GM21723 (cell line): ENCODE measurements around the gene SCGB2B2.
"Not testable (repeated sequence)": the region's sequence is repeated elsewhere in the genome, so short reads cannot be mapped to it uniquely, and the experiment has no call there.

Experiments used
- ATAC-seq: cut with Tn5 transposase; IDR thresholded peaks from one replicate; pipeline ENCODE4 v1.9.1; 2021; ENCODE audit warnings: mild to moderate bottlenecking, moderate library complexity; ENCODE audit not compliant: unreplicated experiment

Gene SCGB2B2, protein sequence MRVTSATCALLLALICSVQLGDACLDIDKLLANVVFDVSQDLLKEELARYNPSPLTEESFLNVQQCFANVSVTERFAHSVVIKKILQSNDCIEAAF

DNA sequence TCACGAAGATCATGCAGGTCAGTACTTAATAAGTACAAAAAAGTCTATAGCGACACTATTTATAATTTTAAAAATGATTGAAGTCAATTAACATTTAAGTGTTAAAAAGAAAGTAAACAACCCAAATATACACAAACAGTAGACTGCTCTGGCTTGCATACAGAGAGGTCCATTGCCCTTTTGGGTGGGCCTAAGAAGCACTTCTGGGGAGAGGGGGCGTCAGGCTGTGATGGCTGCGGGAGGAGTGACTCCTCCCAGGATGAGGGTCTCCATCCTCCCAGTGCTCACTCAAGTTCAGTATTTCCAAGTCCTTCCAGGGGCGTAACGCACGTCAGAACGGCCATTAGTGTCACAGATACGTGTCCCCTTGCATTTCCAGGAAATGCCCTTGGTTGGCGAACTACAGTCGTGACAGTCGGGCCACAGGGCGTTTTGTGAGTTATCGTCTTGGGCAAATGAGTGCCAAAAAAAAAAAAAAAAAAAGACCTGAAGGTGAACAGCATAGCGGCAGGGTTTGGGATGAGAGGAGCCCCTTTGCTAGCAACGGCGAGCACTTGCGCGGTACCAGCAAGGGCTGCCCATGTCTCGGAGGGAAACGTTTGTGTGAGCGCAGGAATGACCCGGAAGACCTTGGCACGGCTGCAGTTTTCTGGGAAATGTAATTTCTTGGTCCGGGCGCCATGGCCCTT lies at the start of gene SCGB2B2:
Gene SCGB2B2 (minus strand): TSS at position 463 of the 689 bp plus-strand sequence. CDS start 82,596 bp downstream, outside the sequence.
- ATAC-seq, result peak; percentile 57

DNA sequence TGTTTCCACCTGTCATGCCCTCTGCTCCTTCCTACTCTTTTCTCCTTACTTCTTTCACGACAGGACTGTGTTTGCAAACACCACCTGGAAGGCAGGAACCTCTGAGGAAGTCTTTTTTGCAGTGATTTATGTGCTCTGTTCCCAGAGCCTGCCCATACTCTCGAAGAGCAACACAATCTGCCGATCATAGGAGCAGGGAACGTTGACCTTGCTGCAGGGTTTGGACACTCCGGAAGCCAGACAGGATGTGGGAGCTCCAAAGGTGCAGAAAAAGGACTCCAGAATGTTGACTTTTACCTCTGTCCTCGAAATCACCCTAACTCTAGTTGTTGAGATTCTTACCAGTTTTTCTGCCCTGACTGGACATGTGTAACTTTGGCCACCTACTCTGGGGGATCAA lies 48.4 kb upstream of the SCGB2B2 start:
- no peak for ATAC-seq

DNA sequence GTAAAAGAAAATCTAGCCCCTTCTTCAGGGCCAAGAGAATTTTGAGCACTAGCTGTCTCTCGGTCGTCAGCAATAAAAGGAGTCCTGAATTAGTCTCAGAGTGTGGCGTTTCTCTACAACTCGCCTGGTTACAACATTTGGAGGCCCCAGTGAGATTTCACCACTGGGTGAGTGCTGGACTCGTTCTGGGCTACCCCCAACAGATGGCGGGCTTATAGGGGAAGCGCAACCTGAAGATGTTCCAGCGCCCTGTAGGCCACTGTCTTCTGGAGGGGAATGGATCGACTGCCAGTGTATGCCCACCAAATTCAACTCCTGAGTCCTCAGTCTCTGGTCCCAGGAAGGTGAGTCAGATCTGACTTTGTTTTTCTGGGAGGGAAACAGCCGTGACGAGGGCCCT lies 45.4 kb upstream of the SCGB2B2 start:
- no peak for ATAC-seq

DNA sequence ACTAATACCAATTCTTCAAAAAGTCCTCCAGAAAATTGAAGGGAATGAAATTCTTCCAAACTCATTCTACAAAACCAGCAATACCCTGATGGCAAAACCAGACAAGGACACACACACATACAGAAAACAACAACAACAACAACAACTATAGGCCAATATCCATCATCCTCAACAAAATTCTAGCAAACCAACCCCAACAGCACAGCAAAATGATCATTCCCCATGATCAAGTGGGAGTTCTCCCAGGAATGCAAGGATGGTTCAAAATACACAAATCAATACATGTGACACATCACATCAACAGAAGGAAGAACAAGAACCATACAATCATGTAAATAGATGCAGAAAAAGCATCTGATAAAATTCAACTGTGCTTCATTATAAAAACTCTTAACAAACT lies 38.4 kb upstream of the SCGB2B2 start:
- ATAC-seq, result no peak

DNA sequence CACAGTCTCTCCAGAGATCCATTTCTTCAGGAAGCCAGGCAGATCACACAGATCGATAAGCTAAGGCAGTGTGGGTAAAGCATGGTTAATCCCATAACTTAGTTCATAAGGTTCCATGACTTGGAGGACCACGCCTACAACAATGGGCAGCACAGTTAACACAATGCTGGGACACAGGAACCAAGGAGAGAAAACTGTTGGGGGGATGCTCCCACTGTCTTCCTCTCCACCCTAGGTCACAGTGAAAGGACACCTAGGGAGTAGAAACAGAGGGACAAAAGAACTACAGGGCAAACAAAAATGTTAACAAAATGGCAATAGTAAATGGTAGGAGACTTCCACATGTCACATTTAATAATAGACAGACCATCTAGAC lies 36.3 kb upstream of the SCGB2B2 start:
- ATAC-seq, result no peak

DNA sequence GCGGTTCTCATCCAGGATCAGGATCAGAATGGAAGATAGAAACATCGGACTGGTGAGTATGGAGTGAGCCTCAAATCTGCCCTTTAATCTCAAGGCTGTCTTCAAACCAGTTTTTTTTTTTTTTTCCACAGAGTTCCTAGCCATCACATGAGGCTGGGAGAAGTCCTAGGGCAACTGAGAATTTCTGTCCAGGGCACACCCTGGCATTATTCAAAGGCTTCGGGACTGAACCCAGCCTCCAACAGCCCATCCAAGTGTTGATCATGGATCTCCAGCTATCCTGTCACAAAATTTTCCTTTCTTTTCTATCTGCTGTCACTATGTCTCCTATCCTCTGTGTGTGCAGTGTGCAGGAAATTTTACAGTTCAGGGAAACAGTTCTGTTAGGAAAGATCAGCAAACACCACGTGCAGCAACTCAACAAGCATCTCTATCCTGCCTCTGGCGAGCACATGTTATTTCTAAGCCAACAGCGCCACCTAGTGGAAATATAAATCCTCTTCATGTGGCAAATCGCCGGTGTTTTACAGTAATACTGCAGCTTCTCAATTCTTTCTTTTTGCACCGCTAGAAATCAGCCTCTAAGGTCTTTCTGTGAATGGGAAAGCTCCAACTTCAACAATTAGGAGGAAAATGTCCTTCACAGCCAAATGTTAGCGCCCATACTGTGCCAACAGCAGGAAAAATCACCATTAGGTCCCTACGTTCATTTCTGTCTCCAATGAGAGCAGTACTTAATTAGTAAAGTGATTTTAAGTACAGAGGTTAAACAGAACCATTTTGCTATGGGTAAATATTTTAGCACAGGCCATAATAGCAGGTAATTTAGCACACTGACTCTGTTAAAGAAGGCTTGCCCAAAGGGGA lies 35.7 kb upstream of the SCGB2B2 start:
- no peak for ATAC-seq

DNA sequence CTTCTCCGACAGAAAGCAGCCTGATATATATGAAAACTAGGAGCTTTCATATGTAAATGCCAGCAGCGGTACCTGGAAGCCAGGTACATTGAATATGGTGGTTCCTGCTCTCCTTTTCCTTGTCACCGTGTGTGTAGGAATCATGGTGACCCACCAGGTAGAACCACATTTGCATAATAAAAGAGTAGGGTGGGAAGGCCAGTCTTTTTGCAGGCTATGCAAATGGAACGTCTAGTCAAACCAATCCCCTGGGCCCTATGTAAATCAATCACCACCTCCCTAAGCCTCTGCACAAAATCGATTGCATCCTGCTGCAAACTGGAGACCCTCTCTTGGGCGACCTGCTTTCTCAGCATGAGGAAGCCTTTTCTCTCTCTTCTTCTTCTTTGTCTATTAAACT lies 34.9 kb upstream of the SCGB2B2 start:
- no peak for ATAC-seq

DNA sequence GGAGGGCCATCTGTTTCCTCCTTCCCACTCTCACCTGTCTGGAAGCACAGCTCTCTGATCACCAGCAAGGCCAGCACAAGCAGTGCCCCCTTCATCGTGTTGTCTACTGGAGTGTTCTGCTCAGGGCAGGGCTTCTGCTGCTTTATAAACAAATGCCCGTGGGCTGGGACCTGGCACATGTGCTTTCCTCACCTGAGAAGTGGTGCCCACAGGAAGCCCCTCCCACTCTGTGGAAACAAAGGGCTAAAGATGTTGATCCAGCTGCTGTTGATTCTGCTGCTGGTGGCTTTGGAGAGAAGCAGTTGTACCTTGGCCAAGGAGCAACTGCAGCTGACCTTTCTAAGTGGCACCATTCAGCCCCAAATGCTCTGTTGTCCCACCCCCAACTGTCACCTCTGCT lies 30.7 kb upstream of the SCGB2B2 start:
- ATAC-seq, result no peak

DNA sequence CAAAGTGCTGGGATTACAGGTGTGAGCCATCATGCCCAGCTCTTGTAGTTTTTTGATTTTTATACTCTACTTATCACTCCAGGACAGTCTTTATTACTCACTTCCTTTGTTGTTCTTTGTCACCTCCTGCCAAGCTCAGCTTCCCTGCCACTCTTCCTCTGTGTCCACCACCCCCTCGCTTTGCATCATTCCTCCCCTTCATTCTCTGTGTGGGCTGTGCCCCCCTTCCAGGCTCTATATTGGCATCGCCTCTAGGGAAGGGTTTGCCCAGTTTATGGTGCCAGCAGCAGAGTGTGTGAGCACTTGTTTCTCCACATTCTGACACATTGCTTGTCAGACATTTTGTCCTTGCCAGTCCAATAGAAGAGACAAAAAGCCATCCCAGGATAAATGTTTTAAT lies 15.6 kb upstream of the SCGB2B2 start:
- no peak for ATAC-seq

DNA sequence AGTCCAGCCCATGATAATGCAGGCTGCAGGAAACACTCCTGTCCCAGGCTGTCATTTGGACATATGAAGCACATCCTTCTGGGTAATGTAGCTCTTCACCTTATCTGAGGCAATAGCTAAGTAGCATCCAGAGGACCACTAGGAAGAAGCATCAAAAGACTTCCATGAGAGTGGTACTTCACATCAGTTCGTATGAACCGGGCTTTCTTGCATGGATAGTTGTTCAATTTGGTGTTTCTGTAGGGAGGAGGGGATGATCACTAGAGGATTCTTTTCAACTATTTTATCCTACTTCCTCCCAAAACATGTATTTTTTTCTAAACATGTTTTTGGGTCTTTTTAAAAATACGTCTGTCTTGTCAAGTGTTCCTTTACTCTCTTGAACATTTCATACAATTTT lies 13.4 kb upstream of the SCGB2B2 start:
- no peak for ATAC-seq

DNA sequence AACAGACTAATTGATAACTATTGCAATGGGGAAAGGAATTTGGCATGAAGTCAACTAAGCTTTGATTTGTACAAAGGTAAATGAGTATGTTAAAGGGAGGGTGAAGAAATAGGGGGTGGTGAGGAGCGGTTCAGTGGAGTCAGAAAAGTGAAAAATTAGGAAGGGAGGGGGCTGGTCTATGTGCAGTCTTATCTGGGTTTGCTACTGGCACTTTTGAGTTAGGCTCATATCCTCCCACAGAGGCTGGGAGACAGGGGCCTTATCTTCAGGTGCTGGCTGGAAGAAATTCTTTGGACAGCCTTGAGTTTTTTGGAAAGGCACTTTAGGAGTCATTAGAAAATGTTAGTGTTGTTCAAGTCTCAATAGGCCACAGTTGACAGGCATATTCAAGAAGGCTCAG lies 11.6 kb upstream of the SCGB2B2 start:
- no peak for ATAC-seq

DNA sequence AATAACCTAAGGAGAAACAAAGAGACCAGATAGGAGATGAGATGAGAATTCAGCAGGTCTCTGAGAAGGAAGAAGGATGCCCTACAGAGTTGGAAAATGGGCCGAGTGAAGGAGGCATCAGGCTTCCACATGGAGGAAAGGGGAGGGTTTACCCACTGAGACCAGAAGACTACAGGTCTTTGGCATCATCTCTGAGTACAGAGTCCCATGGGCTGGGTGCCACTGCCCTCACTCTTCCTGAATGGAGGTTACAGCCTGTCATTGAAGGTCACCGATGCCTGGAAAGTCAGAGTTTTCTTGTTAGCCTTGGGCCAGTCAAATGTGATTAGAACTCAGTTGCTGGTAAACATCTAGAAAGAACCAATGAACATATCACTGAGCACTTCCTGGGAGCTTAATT lies 10.4 kb upstream of the SCGB2B2 start:
- ATAC-seq, result no peak

DNA sequence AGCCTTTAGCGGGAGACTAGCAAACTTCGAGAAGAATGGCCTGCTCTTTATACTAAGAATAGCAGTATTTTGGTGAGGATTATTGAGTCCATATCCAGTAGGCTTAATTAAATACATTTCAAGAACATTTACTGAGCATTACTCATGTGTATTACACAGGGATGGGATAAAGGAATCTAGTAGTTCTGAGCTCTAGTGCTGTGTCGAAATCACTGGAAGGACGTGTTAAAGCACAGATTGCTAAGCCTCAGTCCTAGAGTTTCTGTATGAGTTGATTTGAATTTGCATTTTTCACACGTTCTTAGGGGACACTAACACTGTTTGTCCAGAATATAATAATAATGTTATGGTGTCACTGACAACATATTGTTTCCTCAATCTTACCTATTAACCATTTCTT lies 9.5 kb upstream of the SCGB2B2 start:
- ATAC-seq, result no peak

DNA sequence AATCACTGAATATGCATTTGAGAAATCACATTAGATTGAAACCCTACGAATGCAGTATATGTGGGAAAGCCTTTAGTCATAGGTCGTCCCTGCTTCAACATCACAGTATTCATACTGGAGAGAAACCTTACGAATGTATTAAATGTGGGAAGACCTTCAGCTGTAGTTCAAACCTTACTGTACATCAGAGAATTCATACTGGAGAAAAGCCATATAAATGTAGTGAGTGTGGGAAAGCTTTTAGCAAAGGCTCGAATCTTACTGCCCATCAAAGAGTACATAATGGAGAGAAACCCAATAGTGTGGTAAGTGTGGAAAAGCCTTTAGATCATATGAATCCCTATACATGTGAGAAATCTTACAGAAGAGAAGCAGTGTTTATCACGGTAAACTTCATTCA lies 8.3 kb upstream of the SCGB2B2 start:
- ATAC-seq, result not testable (repeated sequence)

DNA sequence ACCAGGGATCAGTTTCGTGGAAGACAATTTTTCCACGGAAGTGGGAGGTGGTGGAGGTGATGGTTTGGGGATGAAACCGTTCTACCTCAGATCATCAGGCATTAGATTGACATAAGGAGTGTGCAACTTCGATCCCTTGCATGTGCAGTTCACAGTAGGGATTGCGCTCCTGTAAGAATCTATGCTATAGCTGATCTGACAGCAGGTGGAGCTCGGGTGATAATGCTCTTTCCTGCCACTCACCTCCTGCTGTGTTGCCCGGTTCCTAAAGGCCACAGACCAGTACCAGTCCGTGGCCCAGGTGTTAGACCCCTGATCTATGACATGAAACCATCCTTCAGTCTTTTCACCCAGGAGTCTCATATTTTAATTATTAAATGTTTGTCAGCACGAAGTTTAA lies 4.5 kb upstream of the SCGB2B2 start:
- no peak for ATAC-seq

DNA sequence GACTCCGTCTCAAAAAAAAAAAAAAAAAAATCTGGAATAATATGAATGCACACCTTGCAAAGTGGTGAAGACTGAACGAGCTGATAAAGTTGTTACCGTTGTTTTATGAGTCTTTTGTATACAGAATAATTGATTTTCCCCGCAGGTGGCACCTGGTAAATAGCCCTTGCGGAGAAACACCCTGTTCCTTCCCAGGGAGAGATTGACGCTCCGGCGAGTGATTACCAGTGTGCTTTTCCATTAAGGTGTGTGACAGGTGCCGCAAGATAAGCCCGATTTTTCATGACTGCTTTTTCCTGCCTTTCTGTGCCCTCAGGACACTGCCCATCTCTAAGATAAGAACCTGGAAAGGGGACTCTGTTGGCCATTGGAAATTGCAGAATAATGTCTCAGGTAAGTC lies 1.5 kb upstream of the SCGB2B2 start:
- ATAC-seq, result no peak

DNA sequence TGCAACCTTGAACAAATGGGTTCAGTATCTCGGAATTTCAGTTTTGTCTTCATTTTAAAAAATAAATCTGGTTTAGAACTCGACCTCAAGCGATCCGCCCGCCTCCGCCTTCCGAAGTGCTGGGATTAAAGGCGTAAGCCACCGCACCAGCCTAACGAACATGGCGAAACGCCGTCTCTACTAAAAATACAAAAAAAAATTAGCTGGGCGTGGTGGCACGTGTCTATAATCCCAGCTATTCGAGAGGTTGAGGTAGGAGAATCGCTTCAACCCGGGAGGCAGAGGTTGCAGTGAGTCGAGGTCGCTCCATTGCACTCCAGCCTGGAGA lies 1.1 kb upstream of the SCGB2B2 start:
- no peak for ATAC-seq

DNA sequence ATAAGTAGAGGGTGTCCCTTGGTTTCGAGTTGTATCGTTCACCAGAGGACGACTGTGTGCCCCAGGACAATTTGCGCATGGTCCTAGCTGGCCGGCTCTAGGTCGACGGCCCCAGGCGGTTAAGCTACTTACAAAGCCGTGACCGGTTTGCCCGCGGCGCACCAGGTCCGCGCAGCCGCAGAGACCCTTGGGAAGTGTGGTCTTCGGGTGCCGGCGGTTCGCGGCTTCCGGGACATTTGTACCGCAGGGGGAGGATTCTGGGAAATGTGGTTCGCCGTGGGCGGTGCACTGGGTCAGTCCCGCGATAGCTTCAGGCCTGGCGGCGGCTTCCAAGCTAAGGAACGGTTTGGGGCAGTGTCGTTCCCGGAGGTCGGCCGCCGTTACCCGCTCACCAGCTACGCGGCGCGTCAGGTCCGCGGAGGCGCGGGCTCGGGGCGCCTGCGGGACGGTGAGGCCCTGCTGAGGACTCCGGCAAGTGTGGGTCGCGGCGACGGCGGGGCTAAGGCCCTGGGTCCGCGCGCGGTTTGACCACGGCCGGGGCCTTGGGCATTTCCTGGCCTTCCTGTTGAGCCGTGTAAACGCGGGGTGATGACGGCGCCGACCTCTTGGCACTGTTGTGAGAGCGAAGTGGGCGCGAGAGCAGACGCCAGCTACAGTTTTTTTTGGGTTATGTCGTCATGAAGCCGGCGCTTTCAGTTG lies 576 bp upstream of the SCGB2B2 start, which contains the start of gene ZNF302:
Gene ZNF302 (plus strand): TSS at position 293 of the 699 bp plus-strand sequence. CDS start 1,127 bp downstream, outside the sequence.
- peak; percentile 86 for ATAC-seq

DNA sequence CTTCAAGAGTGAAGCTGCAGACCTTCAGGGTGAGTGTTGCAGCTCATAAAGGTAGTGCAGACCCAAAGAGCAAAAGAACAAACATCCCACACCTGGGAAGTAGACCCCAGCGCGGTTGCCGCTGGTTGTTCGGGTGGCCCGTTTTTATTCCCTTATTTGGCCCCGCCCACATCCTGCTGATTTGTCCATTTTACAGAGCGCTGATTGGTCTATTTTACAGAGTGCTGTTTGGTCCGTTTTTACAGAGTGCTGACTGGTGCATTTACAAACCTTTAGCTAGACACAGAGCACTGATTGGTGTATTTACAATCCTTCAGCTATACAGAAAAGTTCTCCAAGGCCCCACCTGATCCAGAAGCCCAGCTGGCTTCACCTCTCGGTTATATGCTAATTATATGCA lies 1.0 kb downstream of the SCGB2B2 start:
- no peak for ATAC-seq

DNA sequence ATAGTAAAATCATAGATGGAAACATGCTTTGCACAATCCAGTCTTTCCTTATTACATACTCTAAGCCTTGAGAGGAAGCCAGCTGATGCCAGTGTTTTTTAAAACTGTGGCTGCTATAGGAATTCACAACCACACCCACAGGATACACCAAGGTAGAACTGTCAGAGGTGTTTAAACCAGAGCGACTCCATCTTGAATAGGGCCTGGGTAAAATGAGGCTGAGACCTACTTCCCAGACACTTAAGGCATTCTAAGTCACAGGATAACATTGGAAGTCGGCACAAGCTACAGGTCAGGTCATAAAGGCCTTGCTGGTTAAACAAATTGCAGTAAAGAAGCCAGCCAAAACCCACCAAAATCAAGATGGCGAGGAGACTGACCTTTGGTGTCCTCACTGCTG lies 1.7 kb downstream of the SCGB2B2 start:
- no peak for ATAC-seq

DNA sequence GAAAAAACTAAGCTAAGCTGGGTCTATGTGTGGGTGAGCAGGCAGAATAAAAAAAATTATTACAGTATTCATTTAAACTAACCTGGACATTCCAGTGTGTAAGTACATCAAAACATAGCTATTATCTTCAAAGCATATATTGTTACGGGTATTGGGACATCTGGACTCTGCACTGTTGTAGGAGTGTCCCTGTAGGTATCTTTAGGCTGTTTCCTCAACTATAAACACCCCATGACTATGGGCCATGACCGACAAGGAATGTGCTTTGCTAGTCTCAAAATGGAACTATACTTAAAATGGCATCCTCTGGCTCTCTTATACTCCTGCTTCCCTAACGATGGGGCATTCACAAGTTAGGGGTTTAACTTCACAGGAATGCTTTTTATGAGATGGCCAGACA lies 3.4 kb downstream of the SCGB2B2 start:
- ATAC-seq, result no peak

DNA sequence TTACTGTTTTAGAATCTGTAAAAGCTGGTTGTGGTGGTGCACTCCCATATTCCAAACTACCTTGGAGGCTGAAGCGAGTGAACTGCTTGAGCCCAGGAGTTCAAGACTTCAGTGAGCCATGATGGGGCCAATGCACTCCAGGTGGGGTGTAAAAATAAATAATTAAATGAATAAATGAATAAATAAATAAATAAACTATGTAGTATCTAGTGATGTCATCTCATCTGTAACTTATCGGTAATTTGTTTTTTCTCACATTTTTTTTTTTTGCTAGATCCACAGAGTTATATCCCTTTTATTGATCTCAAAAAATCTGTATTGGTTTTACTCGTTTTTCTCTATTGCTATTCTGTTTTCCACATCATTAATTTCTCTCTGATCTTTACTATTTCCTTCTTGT lies 5.0 kb downstream of the SCGB2B2 start:
- ATAC-seq, result no peak
